IMR-90 (cell line): Measurements from ENCODE around the gene CTSF. TPM values are rescaled to one million over a fixed set of nuclear protein-coding genes. Genes with fewer than 3 reads are reported as not detected.
"Not testable (repeated sequence)": the region's sequence is repeated elsewhere in the genome, so short reads cannot be mapped to it uniquely, and the experiment has no call there.

ENCODE experiments used
- ATAC-seq: fragments of 200-7000 bp; cut with Tn5 transposase; 2 replicates; pipeline ENCODE4 v1.9.1; 2020; ENCODE audit warnings: low read depth, mild to moderate bottlenecking, moderate library complexity
- BruUV-seq: library from RNA; stranded (reverse); fragments of 400-500 nt; replicated peaks from 2 replicates; lab custom pipeline; 2021; lab: Mats Ljungman, UMichigan
- CTCF ChIA-PET: fragments of 300-600 bp; formaldehyde crosslinking; extraction: SDS; loops from one replicate; lab custom pipeline; 2021; ENCODE audit warnings: antibody characterized with exemption; lab: Yijun Ruan, JAX
- POLR2A ChIA-PET: fragments of 300-600 bp; sonication (Branson Sonifier 250); formaldehyde crosslinking; loops from one replicate; lab custom pipeline; 2022; ENCODE audit warnings: antibody characterized with exemption; ENCODE audit not compliant: unreplicated experiment; lab: Charles Lee
- DNase-seq: peaks from one replicate; pipeline ENCODE4 v3.0.0; 2013
- H2AFZ ChIP-seq: replicated peaks from 2 replicates; pipeline ENCODE3; 2013; ENCODE audit warnings: low read length, mild to moderate bottlenecking; ENCODE audit not compliant: poor library complexity
- H2AK5ac ChIP-seq: 2 replicates; pipeline ENCODE4 v1.6.1; 2013; ENCODE audit warnings: low read depth, low read length, inconsistent platforms
- H2AK9ac ChIP-seq: replicated peaks from 2 replicates; pipeline ENCODE3; 2013; ENCODE audit warnings: mild to moderate bottlenecking, low read depth, low read length, moderate library complexity; ENCODE audit not compliant: poor library complexity
- H2BK120ac ChIP-seq: 2 replicates; pipeline ENCODE4 v1.6.1; 2013; ENCODE audit warnings: low read depth, low read length, inconsistent platforms
- H2BK15ac ChIP-seq: 3 replicates; pipeline ENCODE4 v1.6.1; 2013; ENCODE audit warnings: low read depth, low read length, inconsistent platforms
- H2BK20ac ChIP-seq: 2 replicates; pipeline ENCODE4 v1.6.1; 2013; ENCODE audit warnings: low read depth, mild to moderate bottlenecking, inconsistent platforms, low read length, moderate library complexity
- H2BK5ac ChIP-seq: 2 replicates; pipeline ENCODE4 v1.6.1; 2013; ENCODE audit warnings: mild to moderate bottlenecking, low read depth, low read length, inconsistent platforms; ENCODE audit not compliant: poor library complexity, severe bottlenecking
- H3K14ac ChIP-seq: replicated peaks from 2 replicates; pipeline ENCODE4 v1.6.1; 2013; ENCODE audit warnings: low read depth, low read length, inconsistent platforms
- H3K18ac ChIP-seq: 2 replicates; pipeline ENCODE4 v1.6.1; 2013; ENCODE audit warnings: low read depth, low read length, control low read depth
- H3K23ac ChIP-seq: 2 replicates; pipeline ENCODE4 v1.6.1; 2013; ENCODE audit warnings: low read depth, low read length, inconsistent platforms
- H3K27ac ChIP-seq: 2 replicates; pipeline ENCODE4 v1.5.1; 2013; ENCODE audit warnings: mild to moderate bottlenecking, control low read depth, low read length; ENCODE audit not compliant: insufficient read depth
- H3K27me3 ChIP-seq: 2 replicates; pipeline ENCODE4 v1.6.1; 2013; ENCODE audit warnings: low read length; ENCODE audit not compliant: control insufficient read depth, insufficient read depth
- H3K36me3 ChIP-seq: 2 replicates; pipeline ENCODE4 v1.6.1; 2013; ENCODE audit warnings: low read length, mixed read lengths; ENCODE audit not compliant: control insufficient read depth, insufficient read depth
- H3K4ac ChIP-seq: 2 replicates; pipeline ENCODE4 v1.6.1; 2013; ENCODE audit warnings: low read depth, low read length, inconsistent platforms
- H3K4me1 ChIP-seq: 2 replicates; pipeline ENCODE4 v1.6.1; 2013; ENCODE audit warnings: low read length, mixed read lengths; ENCODE audit not compliant: control insufficient read depth, insufficient read depth
- H3K4me2 ChIP-seq: 2 replicates; pipeline ENCODE4 v1.6.1; 2013; ENCODE audit warnings: low read depth, mild to moderate bottlenecking, control low read depth, low read length, moderate library complexity
- H3K4me3 ChIP-seq: 2 replicates; pipeline ENCODE4 v1.5.1; 2013; ENCODE audit warnings: low read depth, mild to moderate bottlenecking, control low read depth, low read length, moderate library complexity; ENCODE audit not compliant: insufficient read depth
- H3K56ac ChIP-seq: 2 replicates; pipeline ENCODE4 v1.6.1; 2013; ENCODE audit warnings: low read length, inconsistent platforms; ENCODE audit not compliant: insufficient read depth; ENCODE audit errors: extremely low read depth
- H3K79me1 ChIP-seq, 2 experiments: 2 replicates each; pipeline ENCODE4 v1.6.1; 2013; ENCODE audit warnings: low read length in 2 of 2, inconsistent platforms in 1 of 2, low read depth in 1 of 2
- H3K9ac ChIP-seq: 2 replicates; pipeline ENCODE4 v1.6.1; 2013; ENCODE audit warnings: low read depth, low read length, control low read depth
- H3K9me1 ChIP-seq: 2 replicates; pipeline ENCODE4 v1.6.1; 2013; ENCODE audit warnings: low read length, inconsistent platforms; ENCODE audit not compliant: insufficient read depth
- H3K9me3 ChIP-seq: 2 replicates; pipeline ENCODE4 v1.6.1; 2013; ENCODE audit warnings: low read length; ENCODE audit not compliant: control insufficient read depth, insufficient read depth
- H4K20me1 ChIP-seq: 2 replicates; pipeline ENCODE4 v1.6.1; 2013; ENCODE audit warnings: low read length, inconsistent platforms; ENCODE audit not compliant: insufficient read depth
- H4K5ac ChIP-seq: 2 replicates; pipeline ENCODE4 v1.6.1; 2013; ENCODE audit warnings: mild to moderate bottlenecking, low read depth, low read length, control low read depth
- H4K8ac ChIP-seq, 2 experiments: 2 replicates each; pipeline ENCODE4 v1.6.1; 2013; ENCODE audit warnings: low read depth in 2 of 2, low read length in 2 of 2, control low read depth in 1 of 2, inconsistent platforms in 1 of 2
- H4K91ac ChIP-seq: 2 replicates; pipeline ENCODE4 v1.6.1; 2013; ENCODE audit warnings: low read depth, low read length, inconsistent platforms; ENCODE audit not compliant: insufficient read depth
- WGBS, 2 experiments: methylation state at CpG; one replicate each; pipeline versions ENCODE4 v1.1.5 to v1.1.7; 2013; ENCODE audit warnings: missing lambda C conversion rate in 2 of 2; ENCODE audit not compliant: insufficient read length in 1 of 2; ENCODE audit errors: extremely low coverage in 2 of 2; 5-methylcytosine and 5-hydroxymethylcytosine counted together
- dilution Hi-C: fragments of 300-500 bp; cut with HindIII; formaldehyde crosslinking; loops from one replicate; pipeline ENCODE4 v1.14.3; 2018; ENCODE audit warnings: low sequenced_read_pairs; ENCODE audit not compliant: unreplicated experiment
- in situ Hi-C: fragments of 300-500 bp; cut with MboI; formaldehyde crosslinking; loops from 3 replicates; pipeline ENCODE4 v1.14.3; 2019; ENCODE audit warnings: low sequenced_read_pairs, inconsistent platforms, mixed read lengths
- intact Hi-C: fragments of 100-400 bp; cut with micrococcal nuclease; formaldehyde crosslinking; loops from 2 replicates; pipeline ENCODE4 v1.10.0; 2022
- polyA plus RNA-seq, 3 experiments: library from polyadenylated mRNA; depleted of rRNA; stranded (reverse); fragments of >200 nt; gene quantifications; 2 replicates each; pipeline ENCODE4 v1.2.3, GENCODE V29; 2012; ENCODE audit warnings: low replicate concordance in 1 of 3
- total RNA-seq: library from RNA; depleted of rRNA; stranded (reverse); fragments of >200 nt; gene quantifications from 2 replicates; pipeline ENCODE4 v1.2.3, GENCODE V29; 2012

CTSF gene
- total and polyA plus RNA-seq, 2 of the 4 experiments (the other 2 are of a cell fraction), result 4.1 to 16.0 TPM

DNA sequence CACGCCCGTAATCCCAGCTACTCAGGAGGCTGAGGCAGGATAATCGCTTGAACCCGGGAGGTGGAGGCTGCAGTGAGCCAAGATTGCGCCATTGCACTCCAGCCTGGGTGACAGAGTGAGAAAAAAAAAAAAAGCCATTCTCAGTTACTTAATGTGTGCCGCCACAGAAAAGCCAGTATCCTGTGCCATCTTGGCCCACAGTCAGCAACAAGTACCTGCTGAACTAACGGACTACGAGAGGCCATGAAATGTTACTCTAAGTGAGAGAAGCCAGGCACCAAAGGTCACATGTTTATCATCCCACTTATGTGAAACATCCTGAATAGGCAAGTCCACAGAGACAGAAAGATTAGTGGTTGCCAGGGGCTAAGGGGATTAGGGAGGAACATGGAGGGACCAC lies 27.8 kb downstream of the CTSF start:
- H4K91ac ChIP-seq, H4K5ac ChIP-seq, H3K27me3 ChIP-seq, DNase-seq, H3K4ac ChIP-seq, H3K14ac ChIP-seq, H3K4me3 ChIP-seq, H3K23ac ChIP-seq, H3K56ac ChIP-seq, H2BK20ac ChIP-seq, dilution Hi-C loops, ATAC-seq, H2BK5ac ChIP-seq, H2AK5ac ChIP-seq, H2BK15ac ChIP-seq, intact Hi-C loops, POLR2A ChIA-PET, H3K9me1 ChIP-seq, H2AK9ac ChIP-seq, H2BK120ac ChIP-seq, CTCF ChIA-PET, in situ Hi-C loops, H4K8ac ChIP-seq, H3K27ac ChIP-seq, H3K9me3 ChIP-seq, H3K4me2 ChIP-seq, BruUV-seq, H3K9ac ChIP-seq, H2AFZ ChIP-seq, H4K20me1 ChIP-seq, H3K18ac ChIP-seq, H3K4me1 ChIP-seq: not testable (repeated sequence)
- peaks cover 26% of the 10 kb centered on the region; the same call in 1 of the 2 replicates for H3K36me3 ChIP-seq
- H3K79me1 ChIP-seq, result peaks cover 3 to 19% of the 10 kb centered on the region in 2 experiments; a peak in 2 of 4 replicates
- WGBS, 2 experiments, result 100% methylated on average over 1 of the region's 8 CpGs; no CpG with 5 or more reads in 1 of the 2 experiments
